Measurements from ENCODE around the gene NKAIN1.
"Not testable (repeated sequence)": the region's sequence is repeated elsewhere in the genome, so short reads cannot be mapped to it uniquely, and the experiment has no call there.

NKAIN1 gene

DNA sequence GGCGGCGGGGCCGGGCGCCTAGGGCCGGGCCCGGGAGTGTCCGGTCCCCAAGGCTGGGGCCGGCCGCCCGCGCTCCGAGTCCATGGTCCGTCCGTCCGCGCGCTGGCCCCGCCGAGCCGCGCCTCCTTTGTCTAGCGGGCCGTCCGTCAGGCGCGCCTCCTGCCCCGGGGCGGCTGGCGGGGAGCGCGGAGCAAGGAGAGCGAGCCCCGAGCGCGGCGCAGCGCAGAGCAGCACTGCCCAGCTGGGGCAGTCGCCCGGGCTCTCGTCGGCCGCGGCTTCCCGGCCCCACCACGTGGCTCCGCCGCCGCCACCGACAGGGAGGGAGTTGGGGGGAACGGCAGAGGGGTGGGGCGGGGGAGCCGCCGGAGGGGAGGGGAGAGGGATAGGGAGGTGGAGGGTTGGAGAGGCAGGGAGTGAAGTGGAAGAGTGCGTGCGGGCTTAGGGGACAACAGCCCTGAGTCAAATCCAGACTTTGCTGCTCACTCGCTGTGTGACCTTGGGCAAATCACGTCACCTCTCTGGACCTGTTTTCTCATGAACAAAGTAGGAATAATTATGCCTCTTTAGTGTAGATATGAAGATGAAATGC, at the start of gene NKAIN1:
NKAIN1 (minus strand) TSS at position 235 of the 589 bp plus-strand sequence. CDS start 340 bp downstream, outside the sequence.
- Histone ChIP-seq H3K9ac (ENCODE audit: low read depth, low read length) (no peak within 1 kb of the TSS), H3K36me3 (ENCODE audit: control insufficient read depth, insufficient read depth, low read length) (no peaks in the 10 kb centered on the region), H3K4me3 (ENCODE audit: low read depth, low read length) (peak within 1 kb of the TSS; percentile 65), H3K27me3 (ENCODE audit: control insufficient read depth, insufficient read depth, low read length) (peaks cover 33% of the 10 kb centered on the region), H3K9me3 (ENCODE audit: control insufficient read depth, insufficient read depth, low read length) (no peaks in the 10 kb centered on the region), H3K4me1 (ENCODE audit: control insufficient read depth, insufficient read depth, low read length) (no peaks in the 10 kb centered on the region)

DNA sequence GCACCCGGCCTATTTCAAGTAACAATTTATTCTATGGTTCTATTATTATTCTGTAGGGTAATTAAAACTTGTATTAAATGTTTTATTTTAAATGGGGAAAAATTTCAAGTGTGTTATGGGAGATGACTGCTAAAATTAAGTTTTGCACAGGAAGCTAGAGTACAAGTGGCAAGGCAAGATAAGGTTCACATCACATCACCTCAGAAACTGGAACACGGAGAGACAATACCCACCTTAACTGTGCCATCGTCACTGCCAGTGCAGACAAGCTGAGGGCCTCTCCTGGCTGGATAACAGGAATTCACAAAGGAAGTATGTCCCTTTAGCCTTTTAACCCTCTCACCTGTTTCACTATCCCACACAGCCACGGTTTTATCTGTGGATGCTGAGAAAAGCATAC, 49.3 kb upstream of the NKAIN1 start:
- Histone ChIP-seq H3K9ac (ENCODE audit: low read depth, low read length) (no peak overlapping the region), H3K36me3 (ENCODE audit: control insufficient read depth, insufficient read depth, low read length) (peaks cover 31% of the 10 kb centered on the region), H3K4me1 (ENCODE audit: control insufficient read depth, insufficient read depth, low read length) (no peaks in the 10 kb centered on the region), H3K9me3 (ENCODE audit: control insufficient read depth, insufficient read depth, low read length) (no peaks in the 10 kb centered on the region), H3K27me3 (ENCODE audit: control insufficient read depth, insufficient read depth, low read length) (no peaks in the 10 kb centered on the region), H3K4me3 (ENCODE audit: low read depth, low read length) (no peak overlapping the region)

DNA sequence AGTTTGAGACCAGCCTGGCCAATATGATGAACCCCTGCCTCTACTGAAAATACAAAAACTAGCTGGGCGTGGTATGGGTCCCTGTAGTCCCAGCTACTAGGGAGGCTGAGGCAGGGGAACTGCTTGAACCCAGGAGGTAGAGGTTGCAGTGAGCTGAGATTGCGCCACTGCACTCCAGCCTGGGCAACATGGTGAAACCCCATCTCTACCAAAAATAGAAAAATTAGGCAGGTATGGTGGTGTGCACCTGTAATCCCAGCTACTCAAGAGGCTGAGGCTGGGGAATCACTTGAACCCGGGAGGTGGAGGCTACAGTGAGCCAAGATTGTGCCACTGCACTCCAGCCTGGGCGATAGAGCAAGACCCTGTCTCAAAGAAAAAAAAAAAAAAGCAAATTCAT, 48.1 kb upstream of the NKAIN1 start:
- H3K36me3 ChIP-seq (ENCODE audit: control insufficient read depth, insufficient read depth, low read length), result peaks cover 26% of the 10 kb centered on the region

DNA sequence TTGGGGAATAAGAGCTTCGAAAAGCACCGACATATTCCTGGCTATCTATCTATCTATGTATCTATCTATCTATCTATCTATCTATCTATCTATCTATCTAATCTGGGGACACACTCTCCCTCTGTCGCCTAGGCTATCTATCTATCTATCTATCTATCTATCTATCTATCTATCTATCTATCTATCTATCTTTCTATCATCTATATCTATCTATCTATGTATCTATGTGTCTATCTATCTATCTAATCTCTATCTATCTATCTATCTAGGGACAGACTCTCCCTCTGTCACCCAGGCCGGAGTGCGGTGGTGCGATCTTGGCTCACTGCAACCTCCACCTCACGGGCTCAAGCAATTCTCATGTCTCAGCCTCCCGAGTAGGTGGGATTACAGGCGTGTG, 42.7 kb upstream of the NKAIN1 start:
- not testable (repeated sequence) for H3K4me1 ChIP-seq (ENCODE audit: control insufficient read depth, insufficient read depth, low read length); H3K4me3 ChIP-seq (ENCODE audit: low read depth, low read length); H3K27me3 ChIP-seq (ENCODE audit: control insufficient read depth, insufficient read depth, low read length); H3K9me3 ChIP-seq (ENCODE audit: control insufficient read depth, insufficient read depth, low read length); H3K9ac ChIP-seq (ENCODE audit: low read depth, low read length)
- H3K36me3 ChIP-seq (ENCODE audit: control insufficient read depth, insufficient read depth, low read length), result peaks cover 27% of the 10 kb centered on the region

More for the DNA sequence above, 48.1 kb upstream of the NKAIN1 start:
- not testable (repeated sequence) for H3K4me3 ChIP-seq (ENCODE audit: low read depth, low read length); H3K4me1 ChIP-seq (ENCODE audit: control insufficient read depth, insufficient read depth, low read length); H3K27me3 ChIP-seq (ENCODE audit: control insufficient read depth, insufficient read depth, low read length); H3K9ac ChIP-seq (ENCODE audit: low read depth, low read length); H3K9me3 ChIP-seq (ENCODE audit: control insufficient read depth, insufficient read depth, low read length)

DNA sequence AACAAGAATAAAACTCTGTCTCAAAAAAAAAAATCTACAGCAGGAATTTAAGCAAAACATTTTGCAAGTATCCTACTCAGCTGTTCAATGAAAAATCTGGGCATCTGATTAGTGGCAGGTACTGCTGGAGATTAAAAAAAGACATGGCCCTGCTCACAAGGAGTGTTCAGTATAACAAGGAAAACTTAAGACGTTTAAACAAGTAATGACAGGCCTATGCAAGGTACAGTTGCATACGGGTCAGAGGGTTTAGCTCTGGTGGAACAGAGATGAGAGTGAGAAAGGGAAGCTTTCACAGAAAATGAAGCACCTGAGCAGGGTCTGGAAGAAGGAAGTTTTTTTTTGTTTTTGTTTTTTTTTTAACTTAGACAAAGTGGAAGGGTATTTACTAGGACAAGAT, 33.9 kb upstream of the NKAIN1 start:
- Histone ChIP-seq H3K9ac (ENCODE audit: low read depth, low read length) (no peak overlapping the region), H3K4me3 (ENCODE audit: low read depth, low read length) (no peak overlapping the region), H3K36me3 (ENCODE audit: control insufficient read depth, insufficient read depth, low read length) (peaks cover 35% of the 10 kb centered on the region), H3K4me1 (ENCODE audit: control insufficient read depth, insufficient read depth, low read length) (no peaks in the 10 kb centered on the region), H3K27me3 (ENCODE audit: control insufficient read depth, insufficient read depth, low read length) (no peaks in the 10 kb centered on the region), H3K9me3 (ENCODE audit: control insufficient read depth, insufficient read depth, low read length) (no peaks in the 10 kb centered on the region)

DNA sequence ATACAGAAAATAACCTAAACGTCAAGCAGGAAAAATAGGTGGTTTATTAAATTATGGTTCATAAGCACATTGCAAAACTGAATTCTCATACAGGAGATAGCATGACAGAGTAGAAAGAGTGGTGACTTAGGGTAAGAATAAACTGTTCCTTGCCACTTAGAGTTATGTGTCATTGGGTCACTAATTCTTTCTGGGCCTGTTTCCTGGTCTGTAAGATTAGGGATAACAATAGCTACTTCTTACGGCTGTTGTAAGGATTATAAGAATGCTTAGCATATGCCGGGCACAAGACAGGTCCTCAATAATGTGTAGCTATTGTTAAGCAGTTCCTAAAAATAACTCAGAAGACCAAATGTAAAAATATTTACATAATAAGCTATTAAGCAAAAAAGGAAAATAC, 32.7 kb upstream of the NKAIN1 start:
- Histone ChIP-seq H3K36me3 (ENCODE audit: control insufficient read depth, insufficient read depth, low read length) (peaks cover 26% of the 10 kb centered on the region), H3K4me1 (ENCODE audit: control insufficient read depth, insufficient read depth, low read length) (no peaks in the 10 kb centered on the region), H3K27me3 (ENCODE audit: control insufficient read depth, insufficient read depth, low read length) (no peaks in the 10 kb centered on the region), H3K9me3 (ENCODE audit: control insufficient read depth, insufficient read depth, low read length) (no peaks in the 10 kb centered on the region), H3K9ac (ENCODE audit: low read depth, low read length) (no peak overlapping the region), H3K4me3 (ENCODE audit: low read depth, low read length) (no peak overlapping the region)

DNA sequence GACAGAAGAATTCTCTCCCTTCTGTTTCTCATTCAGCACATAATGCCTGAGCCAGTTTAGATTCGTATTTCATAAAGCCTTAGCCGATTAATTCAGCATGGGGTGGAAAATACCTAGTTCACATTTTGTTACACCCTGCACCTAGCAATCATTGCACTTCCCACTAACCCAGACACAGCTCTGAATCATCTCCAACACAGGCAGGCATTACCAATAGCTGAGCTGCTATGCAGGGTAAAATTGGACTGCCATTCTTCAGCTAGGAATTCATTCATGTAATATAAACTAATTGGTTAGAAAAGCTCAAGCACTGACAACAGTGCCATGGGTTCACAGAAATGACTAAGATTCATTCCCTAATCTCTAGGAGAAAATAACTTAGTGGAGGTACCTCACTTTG, 26.9 kb upstream of the NKAIN1 start:
- no peak overlapping the region for H3K4me3 ChIP-seq (ENCODE audit: low read depth, low read length)
- no peaks in the 10 kb centered on the region for H3K9me3 ChIP-seq (ENCODE audit: control insufficient read depth, insufficient read depth, low read length)
- no peaks in the 10 kb centered on the region for H3K27me3 ChIP-seq (ENCODE audit: control insufficient read depth, insufficient read depth, low read length)
- H3K36me3 ChIP-seq (ENCODE audit: control insufficient read depth, insufficient read depth, low read length), result peaks cover 30% of the 10 kb centered on the region
- no peak overlapping the region for H3K9ac ChIP-seq (ENCODE audit: low read depth, low read length)
- no peaks in the 10 kb centered on the region for H3K4me1 ChIP-seq (ENCODE audit: control insufficient read depth, insufficient read depth, low read length)

DNA sequence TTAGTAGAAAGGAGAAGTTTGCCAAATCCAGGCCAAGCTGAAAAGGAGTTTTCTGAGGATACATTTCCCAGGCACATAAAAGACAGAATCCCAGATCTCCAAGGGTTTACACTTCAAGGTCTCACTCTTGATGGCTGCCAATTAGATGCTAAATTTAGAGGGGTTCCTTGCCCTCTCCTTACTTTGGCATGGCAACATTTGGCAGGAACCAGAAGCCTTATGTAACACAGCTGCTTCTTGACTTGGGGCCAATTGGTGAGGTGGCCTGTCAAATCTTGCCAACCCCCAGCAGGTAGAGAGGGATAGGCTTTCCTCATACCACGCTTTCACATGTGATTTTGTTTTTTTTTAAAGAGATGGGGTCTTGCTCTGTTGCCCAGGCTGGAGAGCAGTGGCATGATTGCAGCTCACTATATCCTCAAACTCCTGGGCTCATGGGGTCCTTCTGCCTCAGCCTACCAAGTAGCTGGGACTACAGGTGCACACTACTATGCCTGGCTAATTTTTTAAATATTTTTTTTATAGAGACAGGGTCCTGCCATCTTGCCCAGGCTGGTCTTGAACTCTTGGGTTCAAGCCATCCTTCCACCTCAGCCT, 25.2 kb upstream of the NKAIN1 start:
- H3K27me3 ChIP-seq (ENCODE audit: control insufficient read depth, insufficient read depth, low read length), result no peaks in the 10 kb centered on the region
- H3K4me3 ChIP-seq (ENCODE audit: low read depth, low read length), result no peak overlapping the region
- H3K9me3 ChIP-seq (ENCODE audit: control insufficient read depth, insufficient read depth, low read length), result no peaks in the 10 kb centered on the region
- no peak overlapping the region for H3K9ac ChIP-seq (ENCODE audit: low read depth, low read length)
- H3K36me3 ChIP-seq (ENCODE audit: control insufficient read depth, insufficient read depth, low read length), result peaks cover 23% of the 10 kb centered on the region
- no peaks in the 10 kb centered on the region for H3K4me1 ChIP-seq (ENCODE audit: control insufficient read depth, insufficient read depth, low read length)

DNA sequence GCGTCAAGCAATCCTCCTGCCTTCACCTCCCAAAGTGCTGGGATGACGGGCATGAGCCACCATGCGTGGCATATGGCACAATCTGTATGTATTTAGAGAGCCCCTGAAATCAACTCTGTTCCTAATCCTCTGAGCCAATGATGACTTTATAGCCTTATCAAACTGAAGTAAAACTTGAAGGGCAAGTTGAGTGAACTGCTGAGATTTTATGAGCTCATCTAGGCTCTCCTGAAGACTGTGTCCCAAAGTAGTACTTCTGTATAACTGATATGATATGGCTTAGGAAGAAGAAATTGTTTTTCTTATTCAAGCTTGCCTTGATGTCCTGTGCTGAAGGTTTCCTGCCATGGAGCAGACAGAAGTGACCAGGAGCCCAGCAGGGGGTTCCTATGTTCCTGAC, 23.7 kb upstream of the NKAIN1 start:
- H3K4me3 ChIP-seq (ENCODE audit: low read depth, low read length), result no peak overlapping the region
- H3K4me1 ChIP-seq (ENCODE audit: control insufficient read depth, insufficient read depth, low read length), result no peaks in the 10 kb centered on the region
- no peak overlapping the region for H3K9ac ChIP-seq (ENCODE audit: low read depth, low read length)
- H3K27me3 ChIP-seq (ENCODE audit: control insufficient read depth, insufficient read depth, low read length), result no peaks in the 10 kb centered on the region
- peaks cover 29% of the 10 kb centered on the region for H3K36me3 ChIP-seq (ENCODE audit: control insufficient read depth, insufficient read depth, low read length)
- H3K9me3 ChIP-seq (ENCODE audit: control insufficient read depth, insufficient read depth, low read length), result no peaks in the 10 kb centered on the region

DNA sequence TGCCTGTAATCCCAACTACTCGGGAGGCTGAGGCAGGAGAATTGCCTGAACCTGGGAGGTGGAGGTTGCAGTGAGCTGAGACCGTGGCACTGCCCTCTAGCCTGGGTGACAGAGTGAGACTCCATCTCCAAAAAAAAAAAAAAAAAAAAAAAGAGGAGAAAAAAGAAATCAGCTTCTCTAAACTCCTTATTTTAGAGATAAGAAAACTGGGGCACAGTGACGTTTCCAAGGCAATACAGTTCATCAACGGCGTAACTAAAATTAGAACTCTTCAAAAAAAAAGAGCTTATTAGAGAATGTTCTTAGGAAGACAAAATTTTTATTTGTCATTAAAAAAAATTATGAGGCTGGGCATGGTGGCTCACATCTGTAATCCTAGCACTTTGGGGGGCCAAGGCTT, 22.7 kb upstream of the NKAIN1 start:
- H3K27me3 ChIP-seq (ENCODE audit: control insufficient read depth, insufficient read depth, low read length); H3K4me1 ChIP-seq (ENCODE audit: control insufficient read depth, insufficient read depth, low read length); H3K4me3 ChIP-seq (ENCODE audit: low read depth, low read length); H3K9me3 ChIP-seq (ENCODE audit: control insufficient read depth, insufficient read depth, low read length); H3K9ac ChIP-seq (ENCODE audit: low read depth, low read length): not testable (repeated sequence)
- H3K36me3 ChIP-seq (ENCODE audit: control insufficient read depth, insufficient read depth, low read length), result peaks cover 35% of the 10 kb centered on the region

DNA sequence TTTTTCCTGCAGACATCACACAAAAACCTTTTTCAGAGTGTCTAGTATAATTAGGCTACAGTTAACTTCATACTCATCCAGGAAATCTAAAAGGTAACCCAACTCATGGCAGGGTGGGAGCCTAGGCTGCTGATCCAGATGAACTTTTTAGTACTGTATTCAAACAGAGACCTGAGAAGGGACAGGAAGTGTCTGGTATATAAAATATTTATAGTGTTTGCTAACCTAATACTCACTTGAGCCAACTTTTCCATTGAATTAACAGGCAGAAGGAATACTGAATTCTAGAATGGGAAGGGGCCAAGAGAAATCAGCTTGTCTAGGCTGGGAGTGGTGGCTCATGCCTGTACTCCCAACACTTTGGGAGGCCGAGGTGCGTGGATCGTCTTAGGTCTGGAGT, 22.2 kb upstream of the NKAIN1 start:
- no peaks in the 10 kb centered on the region for H3K4me1 ChIP-seq (ENCODE audit: control insufficient read depth, insufficient read depth, low read length)
- H3K9ac ChIP-seq (ENCODE audit: low read depth, low read length), result no peak overlapping the region
- no peak overlapping the region for H3K4me3 ChIP-seq (ENCODE audit: low read depth, low read length)
- no peaks in the 10 kb centered on the region for H3K9me3 ChIP-seq (ENCODE audit: control insufficient read depth, insufficient read depth, low read length)
- H3K27me3 ChIP-seq (ENCODE audit: control insufficient read depth, insufficient read depth, low read length), result no peaks in the 10 kb centered on the region
- peaks cover 31% of the 10 kb centered on the region for H3K36me3 ChIP-seq (ENCODE audit: control insufficient read depth, insufficient read depth, low read length)

DNA sequence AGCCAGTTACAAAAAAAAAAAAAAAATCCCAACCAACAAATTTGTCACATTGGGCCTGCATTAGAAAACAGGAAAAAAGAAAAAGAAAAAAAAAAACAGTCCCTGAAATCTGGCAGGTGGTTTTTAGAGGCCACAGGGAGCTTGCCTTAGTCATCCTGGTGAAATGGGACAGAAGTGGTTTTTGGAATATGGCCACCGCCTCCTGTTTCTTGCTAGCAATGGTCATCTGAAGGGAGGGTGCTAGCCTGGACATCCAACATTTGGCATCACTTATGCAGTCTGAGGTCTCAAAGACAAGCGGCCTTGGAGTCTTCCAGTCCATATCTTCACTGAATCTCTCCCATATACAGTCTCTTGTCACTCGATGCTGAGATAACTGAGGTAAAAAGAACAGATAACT, 20.1 kb upstream of the NKAIN1 start:
- H3K27me3 ChIP-seq (ENCODE audit: control insufficient read depth, insufficient read depth, low read length), result no peaks in the 10 kb centered on the region
- no peaks in the 10 kb centered on the region for H3K9me3 ChIP-seq (ENCODE audit: control insufficient read depth, insufficient read depth, low read length)
- H3K4me3 ChIP-seq (ENCODE audit: low read depth, low read length), result no peak overlapping the region
- peaks cover 24% of the 10 kb centered on the region for H3K36me3 ChIP-seq (ENCODE audit: control insufficient read depth, insufficient read depth, low read length)
- H3K9ac ChIP-seq (ENCODE audit: low read depth, low read length), result no peak overlapping the region
- peaks cover 6% of the 10 kb centered on the region for H3K4me1 ChIP-seq (ENCODE audit: control insufficient read depth, insufficient read depth, low read length)

All from iPS-15b (cell line).